Mesodermal cell (in vitro differentiated cells): ENCODE results near the gene KCND3.

Experiments used
- H3K27ac ChIP-seq: 2 replicates; pipeline ENCODE4 v1.7.0; 2013; ENCODE audit warnings: mild to moderate bottlenecking, low read depth, low read length, moderate library complexity; ENCODE audit not compliant: severe bottlenecking
- H3K36me3 ChIP-seq: 2 replicates; pipeline ENCODE4 v1.7.1; 2013; ENCODE audit warnings: mild to moderate bottlenecking, low read length, moderate library complexity; ENCODE audit not compliant: control insufficient read depth, insufficient read depth
- H3K4me1 ChIP-seq: one replicate; pipeline ENCODE4 v1.7.1; 2013; ENCODE audit warnings: mild to moderate bottlenecking, low read length; ENCODE audit not compliant: insufficient read depth, control insufficient read depth, poor library complexity, severe bottlenecking
- H3K4me3 ChIP-seq: 2 replicates; pipeline ENCODE4 v1.7.0; 2013; ENCODE audit warnings: low read length, control low read depth, mild to moderate bottlenecking; ENCODE audit not compliant: insufficient read depth, poor library complexity, severe bottlenecking; ENCODE audit errors: extremely low read depth
- H3K9me3 ChIP-seq: 2 replicates; pipeline ENCODE4 v1.7.1; 2013; ENCODE audit warnings: mild to moderate bottlenecking, low read length, moderate library complexity; ENCODE audit not compliant: control insufficient read depth
- whole genome bisulfite sequencing, 2 experiments: methylation state at CpG; one replicate each; pipeline ENCODE4 v1.1.5; 2013; ENCODE audit warnings: missing lambda C conversion rate in 2 of 2; ENCODE audit not compliant: insufficient coverage in 2 of 2; 5-methylcytosine and 5-hydroxymethylcytosine counted together

The KCND3 gene

DNA sequence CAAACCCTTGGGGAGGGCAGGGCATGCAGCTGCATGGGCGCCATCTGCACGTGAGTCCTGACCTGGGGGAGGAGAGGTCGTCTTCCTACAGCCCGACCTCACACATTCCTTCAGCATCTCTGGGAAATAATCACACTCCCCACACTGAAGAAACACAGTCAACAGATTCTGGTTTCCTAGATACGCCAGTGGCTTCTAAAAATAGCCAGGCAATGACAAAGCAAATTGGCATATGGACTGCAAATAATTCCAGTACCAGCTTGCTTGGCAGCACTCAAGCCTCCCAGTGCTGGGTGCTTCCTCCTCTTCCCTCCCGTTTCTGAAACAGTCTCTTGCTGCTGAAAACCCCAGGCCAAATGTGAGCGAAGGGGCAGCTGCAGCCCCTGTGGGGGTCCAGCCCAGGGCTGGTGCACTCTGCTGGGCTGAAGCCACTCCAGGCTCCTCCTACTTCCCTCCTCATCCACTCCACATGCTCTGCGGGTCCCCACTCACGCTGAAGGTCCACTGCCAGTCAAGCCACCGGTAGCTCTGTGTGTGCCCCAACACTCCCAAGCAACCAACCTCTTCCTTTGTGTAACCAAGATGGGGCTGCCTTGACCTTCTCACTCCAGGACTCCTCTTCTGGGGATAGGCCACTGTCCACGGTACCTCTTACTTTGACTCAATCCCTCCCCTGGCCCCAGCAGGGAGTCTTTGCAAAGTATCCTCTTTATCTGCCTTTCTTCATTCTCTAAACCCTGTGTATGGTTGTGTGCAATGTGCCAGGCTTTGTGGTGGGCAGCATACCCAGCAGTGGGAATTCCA, 69.0 kb downstream of the KCND3 start:
- no peak overlapping the region for H3K27ac ChIP-seq
- no peaks in the 10 kb centered on the region for H3K9me3 ChIP-seq
- WGBS, 2 experiments, result 67 to 79% methylated on average over 5 to 8 of the region's 11 CpGs
- H3K4me1 ChIP-seq, result peaks cover 4% of the 10 kb centered on the region
- no peak overlapping the region for H3K4me3 ChIP-seq
- no peaks in the 10 kb centered on the region for H3K36me3 ChIP-seq

DNA sequence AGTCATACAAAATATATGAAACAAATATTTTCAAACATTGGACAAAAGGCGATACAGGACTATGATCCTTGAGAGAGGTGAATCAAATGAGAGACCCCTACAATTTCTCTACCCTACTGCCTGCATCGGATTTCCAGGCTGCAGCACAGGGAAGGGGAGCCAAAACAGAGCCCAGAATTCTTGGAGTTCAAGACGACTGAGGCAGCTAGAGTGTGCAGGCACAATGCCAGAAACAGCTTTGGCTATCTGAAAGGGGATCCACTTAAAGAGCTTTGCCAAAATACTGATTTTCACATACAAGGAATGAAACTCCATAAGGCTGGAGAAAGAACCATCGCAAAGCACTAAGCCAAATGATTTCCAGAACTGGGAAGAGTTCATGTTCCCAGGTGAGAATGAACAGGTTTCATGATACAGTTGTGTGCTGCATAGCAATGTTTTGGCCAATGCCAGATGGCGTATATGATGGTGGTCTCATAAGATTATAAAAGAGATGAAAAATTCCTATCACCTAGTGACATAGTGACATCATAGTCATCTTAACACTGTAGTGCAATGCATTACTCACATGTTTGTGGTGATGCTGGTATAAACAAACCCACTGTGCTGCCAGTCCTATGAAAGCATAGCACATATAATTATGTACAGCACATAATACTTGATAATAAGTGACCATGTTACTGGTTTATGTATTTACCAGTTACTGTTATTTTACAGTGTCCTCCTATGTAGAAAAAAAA, 77.5 kb downstream of the KCND3 start:
- WGBS, 2 experiments, result 90 to 94% methylated on average over 2 to 3 of the region's 5 CpGs
- no peak overlapping the region for H3K27ac ChIP-seq
- no peaks in the 10 kb centered on the region for H3K36me3 ChIP-seq

DNA sequence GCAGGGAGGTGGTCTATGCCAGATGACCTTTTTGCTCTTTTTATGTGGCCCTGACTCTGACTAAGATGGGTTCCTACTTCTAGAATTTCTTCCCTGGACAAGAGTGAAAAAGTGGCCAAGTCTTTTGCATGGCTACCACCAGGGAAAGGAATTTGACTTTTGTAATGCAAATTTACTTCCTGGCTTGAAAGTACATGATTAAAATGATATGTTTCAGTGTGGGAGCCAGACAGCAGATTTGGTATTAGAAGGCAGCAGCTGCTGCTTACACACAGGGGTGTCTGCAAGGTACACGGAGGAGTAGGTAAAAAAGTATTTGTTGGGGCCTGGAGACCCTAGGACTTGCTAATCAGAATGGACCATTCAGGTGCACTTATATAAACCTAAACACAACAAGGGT, 78.4 kb downstream of the KCND3 start:
- no peaks in the 10 kb centered on the region for H3K36me3 ChIP-seq
- no peaks in the 10 kb centered on the region for H3K4me1 ChIP-seq
- no peaks in the 10 kb centered on the region for H3K9me3 ChIP-seq
- WGBS, 2 experiments, result 50% methylated on average over 1 of the region's 1 CpG; no CpG with 5 or more reads in 1 of the 2 experiments
- H3K4me3 ChIP-seq, result no peak overlapping the region
- H3K27ac ChIP-seq, result no peak overlapping the region

More for the DNA sequence above, 77.5 kb downstream of the KCND3 start:
- H3K4me1 ChIP-seq, result no peaks in the 10 kb centered on the region
- H3K9me3 ChIP-seq, result no peaks in the 10 kb centered on the region
- H3K4me3 ChIP-seq, result no peak overlapping the region

DNA sequence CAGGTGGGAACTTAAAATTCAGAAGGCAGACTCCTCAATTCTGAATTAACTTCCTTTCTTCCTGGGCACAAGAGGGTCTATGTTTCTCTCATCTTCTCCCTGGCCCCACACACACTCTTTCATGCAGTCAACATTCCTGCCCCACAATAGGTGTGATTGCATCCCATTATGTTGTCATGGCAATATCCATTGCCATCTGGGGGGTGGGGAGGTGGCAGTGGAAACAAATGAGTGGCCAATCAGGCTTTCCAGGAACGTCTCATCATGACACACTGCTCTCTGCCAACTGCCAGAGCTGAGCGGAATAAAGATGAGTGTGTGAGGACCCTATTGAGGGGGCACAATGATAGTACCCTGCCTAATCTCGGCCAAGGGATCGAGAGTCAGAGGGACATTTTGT, 80.4 kb downstream of the KCND3 start:
- Histone ChIP-seq H3K9me3 (no peaks in the 10 kb centered on the region), H3K4me3 (no peak overlapping the region), H3K36me3 (no peaks in the 10 kb centered on the region), H3K27ac (no peak overlapping the region), H3K4me1 (peaks cover 14% of the 10 kb centered on the region)
- 81 to 95% methylated on average over 4 of the region's 4 CpGs for WGBS, 2 experiments

DNA sequence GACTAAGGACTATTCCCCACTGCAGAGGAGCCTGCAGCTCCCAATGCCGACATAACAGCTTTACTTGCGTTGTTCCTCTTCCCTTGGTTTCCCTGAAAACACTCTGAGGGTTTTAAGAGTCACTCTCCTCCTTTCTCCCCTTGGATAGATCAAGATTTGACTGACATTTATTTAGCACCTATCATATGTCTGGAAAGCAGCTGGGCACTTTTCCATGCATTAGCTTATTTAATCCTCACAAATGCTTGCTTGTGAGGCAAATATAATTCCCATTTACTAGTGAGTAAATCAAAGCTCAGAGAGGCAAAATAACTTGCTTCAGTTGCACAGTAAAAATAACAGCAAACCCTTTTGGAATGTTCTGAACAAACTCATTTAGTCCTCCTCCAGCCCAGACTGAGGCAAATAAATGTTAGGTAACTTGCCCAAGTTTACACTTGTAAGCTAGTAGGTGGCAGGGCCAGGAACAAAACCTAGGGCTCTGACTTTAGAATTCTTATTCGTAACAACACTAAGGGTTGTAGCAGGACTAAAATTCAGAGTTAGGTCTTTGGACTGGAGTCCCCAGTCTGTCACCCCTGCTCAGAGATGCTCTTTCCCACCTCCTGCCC, 81.4 kb downstream of the KCND3 start:
- no peak overlapping the region for H3K27ac ChIP-seq
- WGBS, 2 experiments, result 69 to 100% methylated on average over 2 to 3 of the region's 3 CpGs
- no peaks in the 10 kb centered on the region for H3K36me3 ChIP-seq
- no peak overlapping the region for H3K4me3 ChIP-seq
- H3K4me1 ChIP-seq, result peaks cover 16% of the 10 kb centered on the region
- H3K9me3 ChIP-seq, result no peaks in the 10 kb centered on the region

DNA sequence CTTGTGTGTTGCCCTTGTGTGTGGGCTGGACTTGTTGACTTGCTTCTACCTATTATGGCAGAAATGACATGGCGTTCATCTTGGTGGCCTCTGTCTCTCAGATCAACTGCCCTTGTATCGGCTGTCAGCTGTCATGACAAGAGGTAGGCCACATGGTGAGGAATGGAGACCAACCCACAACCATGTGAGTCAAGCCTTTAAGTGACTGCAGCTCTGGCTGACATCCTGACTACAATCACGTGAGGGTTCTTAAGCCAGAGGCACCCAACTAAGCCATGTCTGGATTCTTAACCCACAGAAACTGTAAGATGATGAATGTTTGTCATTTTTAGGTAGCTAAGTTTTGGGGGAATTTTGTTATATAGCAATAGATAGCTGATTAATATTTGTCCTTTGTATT, 82.1 kb downstream of the KCND3 start:
- no peaks in the 10 kb centered on the region for H3K36me3 ChIP-seq
- H3K27ac ChIP-seq, result no peak overlapping the region
- H3K4me1 ChIP-seq, result peaks cover 16% of the 10 kb centered on the region
- WGBS, 2 experiments, result 86 to 92% methylated on average over 2 to 3 of the region's 3 CpGs
- no peak overlapping the region for H3K4me3 ChIP-seq
- H3K9me3 ChIP-seq, result no peaks in the 10 kb centered on the region

GRCh38 chr1:111906816-111907215, 82.7 kb downstream of the KCND3 start:
- H3K4me1 ChIP-seq, result peaks cover 16% of the 10 kb centered on the region
- WGBS, 2 experiments, result 60% methylated on average over 1 of the region's 1 CpG; no CpG with 5 or more reads in 1 of the 2 experiments
- H3K4me3 ChIP-seq, result no peak overlapping the region
- H3K27ac ChIP-seq, result no peak overlapping the region
- H3K9me3 ChIP-seq, result no peaks in the 10 kb centered on the region
- no peaks in the 10 kb centered on the region for H3K36me3 ChIP-seq

DNA sequence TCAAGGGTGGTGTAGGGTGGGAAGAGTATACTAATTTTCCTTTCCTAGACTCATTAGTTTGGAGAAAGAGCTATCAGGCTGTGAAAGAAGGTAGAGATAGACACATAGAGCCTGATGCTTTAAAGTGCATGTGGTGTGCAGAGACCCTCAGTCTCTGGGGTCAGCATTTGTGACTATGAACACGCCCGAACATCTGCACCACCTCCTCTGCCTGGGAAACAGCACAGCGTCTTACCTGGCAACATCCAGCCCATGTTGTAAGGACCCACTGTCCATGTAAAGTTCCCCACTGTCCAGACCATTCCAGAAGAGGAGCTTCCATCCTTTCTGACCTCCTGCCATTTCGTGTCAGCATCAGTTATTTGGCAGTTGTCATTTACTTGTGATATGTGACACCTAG, 83.4 kb downstream of the KCND3 start:
- H3K36me3 ChIP-seq, result no peaks in the 10 kb centered on the region
- peaks cover 16% of the 10 kb centered on the region for H3K4me1 ChIP-seq
- H3K9me3 ChIP-seq, result no peaks in the 10 kb centered on the region
- WGBS, 2 experiments, result 78 to 97% methylated on average over 3 of the region's 4 CpGs
- H3K4me3 ChIP-seq, result no peak overlapping the region
- no peak overlapping the region for H3K27ac ChIP-seq

GRCh38 chr1:111904478-111905218, 84.8 kb downstream of the KCND3 start:
- peaks cover 16% of the 10 kb centered on the region for H3K4me1 ChIP-seq
- 55 to 58% methylated on average over 6 to 19 of the region's 20 CpGs for WGBS, 2 experiments
- no peak overlapping the region for H3K4me3 ChIP-seq
- H3K27ac ChIP-seq, result peak overlapping the region; percentile 41
- H3K36me3 ChIP-seq, result no peaks in the 10 kb centered on the region
- no peaks in the 10 kb centered on the region for H3K9me3 ChIP-seq

DNA sequence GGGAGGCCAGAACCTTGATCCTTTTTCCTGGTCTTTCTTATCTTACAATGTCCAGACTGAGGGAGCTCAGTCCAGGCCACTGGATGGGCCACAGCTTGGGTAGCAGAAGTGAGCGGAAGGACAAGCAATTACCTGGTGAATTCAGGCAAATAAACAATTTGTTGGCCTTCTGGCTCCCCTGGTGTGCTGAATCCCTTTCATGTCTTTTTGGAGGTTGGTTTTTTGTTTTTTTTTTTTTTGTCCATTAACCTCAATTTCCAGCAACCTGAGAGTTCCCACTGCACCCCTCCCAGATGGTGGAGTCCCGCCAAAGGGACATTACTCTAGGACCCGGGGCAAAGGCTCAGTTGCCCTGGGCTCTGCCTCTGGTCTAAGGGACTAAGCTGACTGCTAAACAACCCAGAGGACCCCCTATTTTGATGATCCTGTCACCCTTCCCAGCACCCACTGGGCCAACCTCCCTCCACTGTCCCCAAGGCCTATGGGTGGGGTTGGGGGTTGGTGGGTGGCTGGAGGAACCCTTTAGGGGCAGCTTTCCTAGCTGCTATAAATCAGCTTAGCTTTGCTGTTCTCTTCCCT, 85.5 kb downstream of the KCND3 start:
- H3K4me3 ChIP-seq, result no peak overlapping the region

More for the DNA sequence above, 85.5 kb downstream of the KCND3 start:
- Histone ChIP-seq H3K4me1 (peaks cover 16% of the 10 kb centered on the region), H3K9me3 (no peaks in the 10 kb centered on the region), H3K36me3 (no peaks in the 10 kb centered on the region), H3K27ac (peak overlapping the region; percentile 2)
- 94 to 100% methylated on average over 1 to 3 of the region's 3 CpGs for WGBS, 2 experiments
